OCI-LY1 (cell line): ENCODE data around the gene DPM2.

Experiments used
- H2AFZ ChIP-seq: fragments of 200-600 bp; sonication (generic), shearing (Covaris generic); 2 replicates; pipeline ENCODE4 v1.6.0; 2014; ENCODE audit warnings: antibody characterized with exemption, mild to moderate bottlenecking, low read length
- H3F3A ChIP-seq: fragments of 200-600 bp; sonication (generic), shearing (Covaris generic); 2 replicates; pipeline ENCODE4 v1.6.0; 2014; ENCODE audit warnings: mild to moderate bottlenecking, antibody characterized with exemption, low read length, moderate library complexity; ENCODE audit not compliant: insufficient read depth
- H3K27ac ChIP-seq: fragments of 200-600 bp; sonication (generic); 2 replicates; pipeline ENCODE4 v1.5.1; 2014; ENCODE audit warnings: low read length, mixed run types, mild to moderate bottlenecking, low read depth; ENCODE audit not compliant: poor library complexity, severe bottlenecking
- H3K27me3 ChIP-seq: fragments of 200-600 bp; sonication (generic); 2 replicates; pipeline ENCODE4 v1.6.0; 2014; ENCODE audit warnings: antibody characterized with exemption, mild to moderate bottlenecking, low read length, moderate library complexity; ENCODE audit not compliant: insufficient read depth
- H3K36me3 ChIP-seq: fragments of 200-600 bp; sonication (generic); 2 replicates; pipeline ENCODE4 v1.6.1; 2014; ENCODE audit warnings: mild to moderate bottlenecking, antibody characterized with exemption, low read length, moderate library complexity, mixed read lengths; ENCODE audit not compliant: insufficient read depth
- H3K4me1 ChIP-seq: fragments of 200-600 bp; sonication (generic); 2 replicates; pipeline ENCODE4 v1.5.1; 2014; ENCODE audit warnings: mild to moderate bottlenecking, low read length, moderate library complexity; ENCODE audit not compliant: insufficient read depth, severe bottlenecking
- H3K4me2 ChIP-seq: fragments of 200-600 bp; sonication (generic), shearing (Covaris generic); 2 replicates; pipeline ENCODE4 v1.6.1; 2014; ENCODE audit warnings: low read length
- H3K4me3 ChIP-seq: fragments of 200-600 bp; sonication (generic); 2 replicates; pipeline ENCODE4 v1.5.1; 2014; ENCODE audit warnings: low read length, low read depth, mild to moderate bottlenecking, mixed read lengths; ENCODE audit not compliant: poor library complexity, severe bottlenecking
- H3K79me2 ChIP-seq: fragments of 200-600 bp; shearing (Covaris generic); 2 replicates; pipeline ENCODE4 v1.6.1; 2016; ENCODE audit warnings: mixed run types, low read length, mixed read lengths; ENCODE audit not compliant: insufficient read depth
- H3K9ac ChIP-seq: fragments of 200-600 bp; sonication (generic), shearing (Covaris generic); 2 replicates; pipeline ENCODE4 v1.6.1; 2014; ENCODE audit warnings: mild to moderate bottlenecking, low read length, mixed read lengths
- H3K9me2 ChIP-seq: fragments of 200-600 bp; sonication (generic), shearing (Covaris generic); 2 replicates; pipeline ENCODE4 v1.6.1; 2014; ENCODE audit warnings: low read depth, mild to moderate bottlenecking, low read length, mixed read lengths
- H3K9me3 ChIP-seq: fragments of 200-600 bp; shearing (Covaris generic); 2 replicates; pipeline ENCODE4 v1.6.1; 2014; ENCODE audit warnings: low read length, mixed read lengths
- H4K20me1 ChIP-seq: fragments of 200-600 bp; sonication (generic), shearing (Covaris generic); 2 replicates; pipeline ENCODE4 v1.6.0; 2016; ENCODE audit warnings: mild to moderate bottlenecking, low read length; ENCODE audit not compliant: insufficient read depth
- CTCF ChIP-seq: fragments of 200-600 bp; sonication (generic), shearing (Covaris generic); IDR thresholded peaks from 2 replicates; pipeline ENCODE4 v1.5.1; 2017; ENCODE audit warnings: mild to moderate bottlenecking, antibody characterized with exemption, low read length, moderate library complexity, mixed read lengths
- EZH2 ChIP-seq: fragments of 200-600 bp; sonication (generic), shearing (Covaris generic); IDR thresholded peaks from 2 replicates; pipeline ENCODE4 v1.8.0; 2017; ENCODE audit warnings: borderline replicate concordance, mixed run types, mild to moderate bottlenecking, antibody characterized with exemption, low read length, moderate library complexity, mixed read lengths

Gene DPM2

DNA sequence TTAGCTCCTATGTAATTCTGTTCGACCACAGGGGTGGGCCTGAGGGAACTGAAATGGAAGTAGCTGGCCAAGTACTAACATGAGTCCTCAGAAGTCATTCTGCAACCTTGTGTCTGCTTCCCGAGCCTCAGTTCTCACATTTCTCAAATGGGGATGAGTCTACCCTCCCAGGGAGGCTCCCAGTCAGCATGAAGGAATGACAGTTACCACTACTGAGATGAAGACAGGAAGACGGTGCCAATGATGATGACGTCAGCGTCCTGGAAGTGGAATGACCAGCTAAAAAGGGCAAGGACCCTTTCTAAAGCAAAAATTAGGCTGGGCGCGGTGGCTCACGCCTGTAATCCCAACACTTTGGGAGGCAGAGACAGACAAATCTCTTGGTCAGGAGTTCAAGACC, 13.9 kb downstream of the DPM2 start:
- no peak overlapping the region for H3K9ac ChIP-seq
- H3K36me3 ChIP-seq: no peaks in the 10 kb centered on the region

DNA sequence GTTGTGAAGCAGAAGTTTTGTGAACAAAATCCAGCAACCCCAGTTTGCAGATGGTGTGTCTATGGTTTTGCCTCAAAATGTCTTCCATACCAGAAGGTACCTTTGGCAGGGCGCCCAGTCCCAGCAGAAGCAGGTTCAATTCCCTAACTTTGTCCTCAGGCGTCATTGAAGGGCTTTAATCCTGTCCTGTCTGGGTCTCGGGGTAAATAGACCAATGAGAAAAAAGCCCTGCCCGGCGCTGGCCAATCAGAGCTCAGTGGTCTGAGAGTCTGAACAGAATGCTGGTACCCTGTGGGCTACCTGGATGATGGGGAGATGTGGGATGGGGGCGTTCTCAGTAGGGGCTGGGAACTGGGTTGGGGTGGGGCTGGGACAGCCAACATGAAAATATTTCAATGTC, 14.6 kb downstream of the DPM2 start:
- Histone ChIP-seq H3K36me3 (no peaks in the 10 kb centered on the region), H3K4me2 (no peak overlapping the region), H3K4me1 (peaks cover 24% of the 10 kb centered on the region), H4K20me1 (no peaks in the 10 kb centered on the region), H3F3A (no peaks in the 10 kb centered on the region), H3K4me3 (no peak overlapping the region), H3K27ac (no peak overlapping the region), H3K9ac (no peak overlapping the region), H2AFZ (no peak overlapping the region), H3K9me2 (no peaks in the 10 kb centered on the region), H3K27me3 (no peaks in the 10 kb centered on the region), H3K9me3 (no peaks in the 10 kb centered on the region), H3K79me2 (no peaks in the 10 kb centered on the region)
- TF ChIP-seq CTCF (no peak), EZH2 (no peak)

More for the DNA sequence above, 13.9 kb downstream of the DPM2 start:
- H3K9me3 ChIP-seq: no peaks in the 10 kb centered on the region
- H3K4me2 ChIP-seq: no peak overlapping the region
- no peaks in the 10 kb centered on the region for H3K79me2 ChIP-seq
- H4K20me1 ChIP-seq: no peaks in the 10 kb centered on the region
- H3K27ac ChIP-seq: no peak overlapping the region
- no peaks in the 10 kb centered on the region for H3F3A ChIP-seq
- H2AFZ ChIP-seq: no peak overlapping the region
- no peak overlapping the region for H3K4me3 ChIP-seq
- no peaks in the 10 kb centered on the region for H3K27me3 ChIP-seq
- H3K4me1 ChIP-seq: peaks cover 23% of the 10 kb centered on the region
- TF ChIP-seq EZH2: no peak
- TF ChIP-seq CTCF: no peak
- no peaks in the 10 kb centered on the region for H3K9me2 ChIP-seq

GRCh38 chr9:127921557-127922120, 16.0 kb downstream of the DPM2 start:
- Histone ChIP-seq H3K4me3 (peak overlapping the region; percentile 42), H3K9me3 (no peaks in the 10 kb centered on the region), H3K27me3 (no peaks in the 10 kb centered on the region), H3K9ac (no peak overlapping the region; the same call in 1 of the 2 replicates), H3K36me3 (no peaks in the 10 kb centered on the region), H3K4me1 (peaks cover 22% of the 10 kb centered on the region), H2AFZ (no peak overlapping the region), H4K20me1 (no peaks in the 10 kb centered on the region), H3K27ac (no peak overlapping the region), H3K4me2 (peak overlapping the region; percentile 64), H3K9me2 (no peaks in the 10 kb centered on the region), H3K79me2 (no peaks in the 10 kb centered on the region), H3F3A (no peaks in the 10 kb centered on the region)
- TF ChIP-seq EZH2: no peak
- TF ChIP-seq CTCF: peak; percentile 90
